ENCODE results near the gene FOXD1.
"Not testable (repeated sequence)": the region's sequence is repeated elsewhere in the genome, so short reads cannot be mapped to it uniquely, and the experiment has no call there.

The FOXD1 gene

DNA sequence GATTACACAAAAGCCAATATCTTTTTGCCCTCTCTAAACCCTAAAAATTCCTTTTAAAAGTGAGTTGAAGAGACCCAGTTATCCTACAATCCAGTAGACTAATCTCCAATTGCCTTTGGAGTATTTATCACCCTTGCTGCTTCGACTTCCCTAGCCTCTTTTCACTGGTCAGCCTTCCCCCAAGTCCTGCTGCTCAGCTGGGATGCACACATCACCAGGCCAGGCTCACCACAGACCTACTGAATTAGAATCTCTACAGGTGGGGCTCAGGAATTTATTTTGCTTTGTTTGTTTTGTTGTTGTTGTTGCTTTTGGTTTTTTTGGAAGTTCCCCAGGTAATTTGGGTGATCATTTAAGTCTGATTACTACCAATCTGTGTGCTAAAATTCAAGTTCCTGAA is 11.6 kb upstream of the FOXD1 start:
- no peak for DNase-seq

DNA sequence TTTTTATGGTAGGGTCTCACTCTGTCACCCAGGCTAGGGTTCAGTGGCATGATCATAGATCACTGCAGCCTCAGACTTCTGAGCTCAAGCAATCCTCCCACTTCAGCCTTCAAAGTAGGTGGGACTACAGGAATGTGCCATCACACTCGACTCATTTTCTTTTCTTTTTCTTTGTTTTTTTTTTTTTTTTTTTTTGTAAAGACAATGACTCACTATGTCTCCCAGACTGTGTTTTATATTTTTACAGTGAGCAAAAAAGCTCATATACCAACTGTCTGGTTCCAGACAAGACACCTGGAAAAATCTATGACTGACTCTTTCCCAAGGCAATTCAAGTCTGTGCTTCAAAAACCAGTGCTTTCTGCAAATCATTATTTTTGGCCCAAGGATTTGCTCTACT is 10.8 kb upstream of the FOXD1 start:
- no peak for DNase-seq

DNA sequence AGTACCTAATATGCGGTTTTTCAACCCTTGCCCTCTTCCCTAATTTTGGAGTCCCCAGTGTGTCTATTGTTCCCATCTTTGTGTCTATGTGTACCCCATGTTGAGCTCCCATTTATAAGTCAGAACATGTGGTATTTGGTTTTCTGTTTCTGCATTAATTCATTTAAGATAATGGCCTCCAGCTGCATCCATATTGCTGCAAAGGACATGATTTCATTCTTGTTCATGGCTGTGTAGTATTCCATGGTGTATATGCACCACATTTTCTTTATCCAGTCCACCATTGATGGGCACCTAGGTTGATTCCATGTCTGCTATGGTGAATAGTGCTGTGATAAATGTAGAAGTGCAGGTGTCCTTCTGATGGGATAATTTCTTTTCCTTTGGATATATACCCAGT is 7.9 kb upstream of the FOXD1 start:
- DNase-seq: not testable (repeated sequence)

DNA sequence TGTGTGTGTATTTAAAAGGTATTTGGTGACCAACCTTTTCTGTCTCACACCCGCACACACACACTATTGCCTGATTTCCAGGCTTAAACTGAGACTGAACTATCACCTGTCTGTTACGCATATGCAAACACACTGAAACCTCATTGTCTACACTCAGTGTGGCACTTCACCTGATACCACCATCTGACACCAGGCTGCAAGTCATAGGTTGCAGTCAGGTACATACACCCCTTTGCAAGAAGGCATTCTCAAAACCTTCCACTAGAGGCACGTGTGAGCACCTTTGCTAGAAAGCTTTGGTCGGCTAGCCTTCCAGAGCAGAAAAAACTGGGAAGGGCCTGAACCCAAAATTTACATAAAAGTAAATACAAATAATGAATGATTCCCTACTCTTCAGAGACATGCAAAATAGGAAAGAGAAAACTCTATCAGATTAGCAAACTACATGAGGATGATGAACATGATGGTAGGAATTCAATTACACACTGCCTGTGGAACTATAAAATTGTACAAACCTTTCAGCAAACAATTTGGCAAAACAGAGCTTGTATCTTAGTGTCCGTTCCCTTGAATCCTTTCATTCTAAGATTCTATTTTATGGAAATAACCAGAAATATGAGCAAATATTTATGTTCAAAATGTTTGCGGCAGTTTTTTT is 5.9 kb upstream of the FOXD1 start:
- peak; percentile 59 for DNase-seq

DNA sequence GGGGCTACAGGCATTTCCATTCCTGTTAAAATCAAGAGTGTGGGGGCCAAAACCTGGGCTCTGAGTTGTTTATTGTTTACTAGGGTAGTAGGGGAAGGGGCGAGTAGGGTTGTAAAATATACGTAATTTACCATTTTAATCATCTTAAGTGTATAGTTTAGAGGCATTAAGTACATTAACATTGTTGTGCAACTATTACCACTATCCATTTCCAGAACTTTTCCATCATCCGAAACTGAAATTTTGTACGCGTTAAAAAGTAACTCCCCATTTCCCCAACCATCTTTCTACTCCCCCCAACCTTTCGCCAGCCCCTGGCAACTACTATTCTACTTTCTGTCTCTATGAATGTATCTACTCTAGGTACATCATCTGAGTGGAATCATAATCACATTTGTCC is 3.6 kb upstream of the FOXD1 start:
- no peak for DNase-seq

DNA sequence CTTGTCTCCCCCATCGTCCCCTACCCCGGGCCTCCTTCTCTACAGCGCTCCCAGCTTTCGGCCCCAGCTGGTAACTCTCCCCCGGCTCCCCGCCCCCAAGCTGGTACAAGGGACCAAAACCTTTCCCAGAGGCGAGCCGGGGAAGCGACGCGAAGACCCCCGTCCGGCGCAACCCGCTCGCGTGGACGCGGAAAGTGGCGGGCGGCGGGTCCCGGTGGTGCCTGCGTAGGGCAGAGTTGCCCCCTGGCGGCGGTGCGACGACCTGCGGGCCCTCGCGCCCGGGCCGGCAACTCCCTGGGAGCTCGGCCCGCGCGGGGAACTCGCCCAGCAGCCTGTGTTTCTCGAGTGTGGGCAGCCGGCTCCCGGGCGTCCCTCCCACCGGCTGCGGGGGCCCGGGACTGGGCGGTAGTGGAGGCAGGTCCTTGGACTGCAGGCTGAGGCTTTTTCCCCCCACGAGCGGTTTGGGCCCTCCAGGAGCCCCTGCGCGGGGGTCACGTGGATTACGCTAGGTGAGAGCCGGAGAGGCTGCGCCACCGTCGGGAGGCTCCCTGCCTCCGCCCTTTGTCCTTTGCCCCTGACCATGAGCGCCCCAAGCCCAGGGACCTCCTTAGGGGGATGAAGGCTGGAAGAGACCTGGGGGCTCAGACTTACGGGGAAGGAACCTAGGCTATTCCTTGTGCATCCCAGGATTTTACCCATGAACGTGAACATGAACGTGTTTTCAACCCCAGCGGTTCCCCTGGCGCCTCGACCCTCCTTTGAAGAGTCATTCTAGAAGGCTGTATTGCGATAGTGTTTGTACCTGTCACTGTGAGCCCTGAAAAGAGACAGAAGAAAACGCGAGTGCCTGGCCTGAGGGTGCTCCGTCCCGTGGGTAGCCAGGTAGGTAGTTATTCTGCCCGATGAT is 2.9 kb upstream of the FOXD1 start:
- no peak for DNase-seq

DNA sequence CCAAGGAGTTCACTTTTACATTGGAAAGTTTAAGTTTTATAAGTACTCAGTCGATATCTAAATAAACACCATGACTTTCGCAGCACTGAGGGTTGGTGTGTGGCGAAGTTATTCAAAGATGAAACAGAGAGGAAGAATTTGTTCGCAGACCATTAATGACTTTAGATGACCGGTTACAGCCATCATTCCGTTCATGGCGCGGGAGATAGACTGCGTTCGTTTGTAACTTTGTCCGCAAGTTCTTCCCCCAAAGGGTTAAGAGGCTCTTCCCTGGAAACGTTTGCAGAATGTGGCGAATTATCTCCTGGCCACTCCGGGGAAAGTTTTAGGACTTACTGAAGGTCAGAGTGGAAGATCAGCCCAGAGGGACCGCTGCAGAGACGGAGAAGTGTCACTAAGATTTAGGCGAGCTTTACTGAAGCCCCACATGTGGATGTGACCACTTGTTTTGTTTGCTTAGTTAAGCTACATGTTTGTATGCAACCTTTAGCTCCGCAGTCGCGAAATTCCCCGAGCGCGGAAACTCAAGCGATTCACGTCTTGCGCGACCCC is 2.2 kb upstream of the FOXD1 start:
- DNase-seq: no peak

DNA sequence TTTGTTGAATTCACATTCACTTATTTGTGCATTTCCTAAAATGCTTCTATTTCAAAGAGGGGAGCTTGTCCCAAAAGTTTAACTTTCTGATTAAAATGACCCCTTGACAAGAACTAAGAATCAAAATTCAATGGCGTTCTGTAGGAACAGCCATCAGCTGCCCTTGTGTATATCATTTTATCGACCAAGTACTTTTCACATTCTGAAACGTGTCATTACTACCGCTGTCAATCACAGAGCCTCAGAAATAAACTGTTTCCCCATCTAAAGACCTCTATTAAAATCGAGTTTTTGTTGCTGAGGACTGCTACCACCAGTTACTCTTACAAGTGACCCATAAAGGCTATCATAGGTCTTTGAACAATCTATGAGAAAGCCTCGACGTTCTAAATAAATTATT is 1.6 kb upstream of the FOXD1 start:
- no peak for DNase-seq

DNA sequence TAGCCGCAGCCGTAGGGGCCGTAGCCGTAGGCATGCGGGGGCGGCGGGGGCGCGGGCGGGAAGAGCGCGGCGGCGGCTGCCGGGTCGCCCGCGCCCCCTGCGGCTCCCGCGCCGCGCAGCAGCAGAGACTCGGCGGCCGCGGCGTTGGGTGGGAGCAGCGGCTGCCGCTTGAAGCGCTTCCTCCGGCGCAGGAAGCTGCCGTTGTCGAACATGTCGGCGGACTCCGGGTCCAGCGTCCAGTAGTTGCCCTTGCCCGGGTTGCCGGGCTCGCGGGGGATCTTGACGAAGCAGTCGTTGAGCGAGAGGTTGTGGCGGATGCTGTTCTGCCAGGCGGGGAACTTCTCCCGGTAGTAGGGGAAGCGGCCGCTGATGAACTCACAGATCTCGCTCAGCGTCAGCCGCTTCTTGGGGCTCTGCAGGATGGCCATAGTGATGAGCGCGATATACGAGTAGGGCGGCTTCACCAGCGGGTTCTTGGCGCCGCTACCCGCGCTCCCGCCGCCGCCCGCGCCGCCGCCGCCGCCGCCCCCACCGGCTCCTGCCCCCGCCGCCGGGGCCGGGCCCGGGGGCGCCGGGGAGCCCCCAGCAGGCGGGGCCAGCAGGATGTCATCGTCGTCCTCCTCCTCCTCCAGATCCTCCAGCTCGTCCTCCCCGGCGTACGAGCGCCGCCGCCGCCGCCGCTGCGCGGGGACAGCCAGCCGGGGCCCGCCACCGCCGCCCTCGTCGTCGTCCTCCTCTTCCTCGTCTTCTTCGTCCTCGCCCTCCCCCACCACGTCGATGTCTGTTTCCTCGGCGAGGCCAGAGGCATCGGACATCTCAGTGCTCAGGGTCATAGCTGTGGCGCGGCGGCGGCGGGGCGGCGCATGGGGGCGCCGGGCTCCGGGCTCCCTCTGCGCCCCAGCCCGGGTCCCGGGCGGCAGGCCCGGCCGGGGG is 781 bp downstream of the FOXD1 start:
- DNase-seq: no peak

DNA sequence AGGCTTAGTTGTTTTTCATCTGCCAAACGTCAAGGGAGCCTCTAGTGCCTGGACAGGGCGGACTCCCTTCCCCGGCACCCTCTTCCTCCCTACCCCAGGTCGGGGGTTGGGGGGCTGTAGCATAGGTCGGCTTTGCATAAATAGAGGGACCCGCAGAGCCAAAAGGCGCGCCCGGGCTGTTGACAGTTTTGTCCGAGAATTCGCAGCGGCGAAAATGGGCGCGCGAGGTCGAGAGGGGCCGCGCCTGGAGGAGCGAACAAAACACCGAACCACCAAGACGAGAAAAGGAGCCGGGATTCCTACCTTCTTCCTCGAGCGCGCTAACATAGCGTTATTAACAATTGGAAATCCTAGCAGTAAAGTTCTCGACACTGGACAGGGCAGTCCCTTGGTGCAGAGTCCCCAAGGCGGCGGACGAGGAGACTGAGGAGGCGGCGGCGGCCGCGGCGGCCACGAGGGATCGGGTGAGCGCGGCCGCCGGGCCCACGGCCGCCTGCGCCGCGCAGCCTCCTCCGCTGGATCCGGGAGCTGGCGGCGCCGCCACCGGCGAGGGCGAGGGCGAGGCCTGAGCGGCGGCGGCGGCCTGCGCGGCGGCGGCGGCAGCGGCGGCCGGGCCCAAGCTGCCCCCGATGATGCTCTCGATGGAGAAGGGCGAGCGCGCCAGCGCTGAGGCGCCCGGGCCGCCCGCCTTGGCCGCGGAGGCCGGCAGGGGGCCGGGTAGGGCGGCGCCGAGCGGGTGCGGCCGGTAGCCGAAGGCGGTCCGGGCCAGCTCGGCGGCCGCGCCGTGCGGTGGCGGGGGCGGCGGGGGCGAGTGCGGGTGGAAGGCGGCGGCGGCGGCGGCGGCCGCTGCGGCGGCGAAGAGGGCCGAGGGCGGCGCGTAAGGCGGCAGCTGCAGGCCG is 1.7 kb downstream of the FOXD1 start:
- DNase-seq: no peak

DNA sequence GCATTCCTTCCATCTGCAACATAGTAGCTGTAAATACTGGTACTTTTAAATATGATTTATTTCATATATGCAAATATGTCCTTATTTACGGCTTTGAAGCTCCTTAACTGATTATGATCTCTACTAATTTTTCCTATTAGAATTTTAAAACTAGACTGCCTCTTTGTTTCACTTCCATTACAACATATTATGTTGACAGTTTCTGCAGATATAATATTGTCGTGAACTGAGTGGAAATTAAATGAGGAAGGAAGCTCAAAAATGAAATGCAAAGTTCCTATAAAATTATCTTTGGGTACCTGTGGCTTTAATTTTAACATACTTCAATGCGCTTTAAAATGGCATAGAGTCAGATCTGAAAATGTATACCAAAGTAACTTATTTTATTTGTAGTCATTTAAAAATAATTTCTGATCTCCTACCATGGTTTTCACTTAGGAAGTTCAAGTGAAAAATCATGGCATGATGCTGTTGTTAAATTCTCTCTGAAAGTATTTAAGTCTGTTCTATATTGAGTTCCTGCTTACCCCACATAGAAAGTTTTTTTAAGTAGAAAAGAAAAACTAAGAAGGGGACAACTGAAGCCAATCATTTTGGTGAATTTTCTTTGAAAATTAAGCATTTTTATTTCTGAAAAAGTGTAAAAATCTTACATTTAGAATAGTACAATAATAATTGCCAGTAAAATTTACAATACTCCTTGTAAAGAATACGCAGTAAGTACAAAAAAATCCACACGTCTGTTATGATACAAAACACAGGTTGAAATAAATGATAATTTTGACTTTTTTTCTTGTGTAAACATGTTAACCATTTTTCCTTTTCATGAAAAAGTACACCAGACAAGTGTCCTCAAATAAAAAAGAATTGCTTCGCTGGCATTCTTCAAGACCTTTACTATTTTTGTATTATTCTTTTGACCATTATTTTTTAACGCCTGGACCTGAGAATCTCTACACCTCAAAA is 2.6 kb downstream of the FOXD1 start:
- no peak for DNase-seq

DNA sequence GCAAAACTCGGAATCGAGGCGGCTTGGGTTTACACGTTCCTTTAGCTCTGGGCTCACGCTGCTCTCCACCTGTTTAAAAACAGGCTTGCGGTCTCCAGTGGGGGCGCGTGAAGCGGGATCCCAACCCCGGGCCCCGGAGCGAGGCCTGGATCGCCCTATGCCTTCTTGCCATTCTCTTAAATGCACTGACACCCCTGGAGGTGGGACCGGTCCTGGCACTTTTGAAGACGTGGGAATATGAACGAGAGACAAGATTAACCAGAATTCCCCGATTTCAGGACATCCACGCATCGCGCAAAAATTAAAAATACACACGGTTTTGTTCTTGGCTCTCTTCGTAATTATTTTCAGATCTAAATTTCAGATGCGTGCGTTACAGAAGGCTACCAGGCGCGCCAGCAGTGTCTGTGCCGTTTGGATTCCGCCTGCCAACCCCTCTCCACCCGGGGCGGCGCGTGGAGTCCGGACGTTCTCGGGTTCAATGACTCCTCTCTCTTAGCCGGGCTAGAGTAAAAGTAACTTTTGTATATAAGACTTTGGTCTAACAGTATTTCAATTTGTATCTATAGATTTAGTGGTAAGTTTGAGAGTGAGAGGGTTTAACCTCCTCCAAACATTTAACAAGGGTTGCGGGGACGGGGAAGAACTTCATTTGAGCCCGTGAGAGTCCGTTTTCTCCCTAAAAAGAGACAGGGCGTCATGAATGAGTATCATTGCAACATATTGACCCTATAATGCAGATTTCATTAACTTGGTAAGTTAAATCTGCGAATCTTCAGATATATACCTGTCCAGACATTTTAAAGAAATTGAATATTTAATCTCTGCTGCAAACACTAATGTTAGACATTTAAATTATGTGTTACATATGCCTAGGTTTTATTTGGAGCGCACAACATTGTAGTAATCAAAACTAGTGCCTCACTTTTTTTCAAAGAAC is 3.8 kb downstream of the FOXD1 start:
- DNase-seq: no peak

DNA sequence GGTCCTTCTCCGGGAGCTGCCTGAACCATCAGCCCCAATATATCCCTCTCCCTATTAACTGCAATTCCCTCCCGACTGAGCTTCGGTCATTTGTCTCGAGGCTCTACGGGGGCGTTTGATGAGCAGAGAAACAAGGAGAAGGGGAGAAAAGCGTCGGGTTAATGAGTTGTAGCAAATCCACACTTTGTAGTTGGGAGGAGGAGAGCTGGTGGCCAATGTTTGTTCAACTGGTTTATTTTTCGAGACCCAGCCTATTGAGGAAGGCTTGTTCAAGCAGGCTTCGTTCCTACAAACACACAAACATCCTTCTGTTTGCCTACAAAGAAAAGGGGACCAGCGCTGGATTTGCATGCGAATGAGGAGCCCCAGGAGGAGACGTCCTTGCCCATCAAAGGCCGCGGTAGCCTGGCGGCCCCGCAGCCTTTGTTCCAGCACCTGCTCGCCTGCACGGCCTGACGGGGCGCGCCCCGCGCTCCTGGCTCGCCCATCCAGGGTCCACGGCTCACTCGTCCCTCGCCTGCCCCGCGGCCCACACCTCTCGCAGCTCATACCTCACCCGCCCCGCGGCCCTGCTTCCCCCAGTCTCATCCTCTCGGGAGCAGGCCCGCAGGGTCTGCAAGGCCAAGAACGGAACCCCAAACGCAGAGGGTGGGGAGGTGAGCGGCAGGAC is 4.6 kb downstream of the FOXD1 start:
- DNase-seq: no peak

DNA sequence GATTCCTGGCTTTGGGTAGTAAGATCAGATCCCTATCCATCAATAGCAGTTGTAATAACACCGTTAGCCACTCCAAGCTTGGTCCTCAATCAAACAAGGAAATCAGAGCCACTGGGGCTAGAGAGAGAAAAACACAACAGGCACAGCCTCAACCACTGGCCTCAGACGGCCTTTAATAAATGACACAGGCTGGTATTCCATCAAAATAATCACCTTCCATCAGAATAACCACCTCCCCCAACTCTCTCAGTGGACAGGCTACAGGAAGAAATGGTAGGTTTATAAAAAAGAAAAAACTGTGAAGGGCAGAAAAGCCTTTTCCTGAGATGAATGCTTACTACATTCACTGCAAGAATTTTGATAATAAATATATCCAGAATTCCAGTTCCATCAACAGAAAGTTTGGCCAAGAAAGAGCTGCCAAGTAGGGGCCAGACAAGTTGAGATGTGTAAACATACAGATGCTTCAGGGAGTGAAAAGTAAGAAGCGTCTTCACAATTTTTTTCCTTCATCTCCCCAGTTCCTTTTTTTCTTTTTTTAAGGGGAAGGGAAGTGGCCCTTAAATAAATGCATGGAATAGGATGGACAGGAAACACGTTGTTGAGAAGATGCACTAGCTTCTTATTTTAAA is 5.5 kb downstream of the FOXD1 start:
- DNase-seq: no peak

DNA sequence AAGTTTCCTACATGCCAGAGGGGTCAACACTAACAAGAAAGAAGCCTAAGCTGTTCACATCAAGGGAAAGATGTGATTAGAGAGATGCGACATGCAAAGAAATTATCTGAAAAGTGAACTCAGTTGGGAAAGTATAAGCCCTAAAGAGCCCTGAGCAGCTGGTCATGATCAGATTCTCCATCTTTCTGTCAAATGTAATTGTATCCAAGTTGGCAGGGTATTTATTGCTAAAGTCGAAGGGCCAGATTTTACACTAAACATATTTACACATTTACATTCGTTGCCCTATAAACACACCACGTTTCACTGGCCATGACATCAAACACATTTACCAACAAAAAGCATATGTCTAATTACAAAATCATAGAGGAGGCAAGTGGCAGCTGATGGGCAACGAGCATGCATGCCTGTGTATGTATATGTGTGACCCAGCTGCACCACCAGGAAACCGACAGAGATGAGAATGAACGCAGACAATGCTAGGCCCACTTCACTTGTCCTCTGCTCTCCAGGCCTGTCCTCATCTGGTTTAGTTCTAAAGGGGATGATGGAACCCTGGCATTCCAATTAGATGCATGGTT is 6.3 kb downstream of the FOXD1 start:
- DNase-seq: no peak

DNA sequence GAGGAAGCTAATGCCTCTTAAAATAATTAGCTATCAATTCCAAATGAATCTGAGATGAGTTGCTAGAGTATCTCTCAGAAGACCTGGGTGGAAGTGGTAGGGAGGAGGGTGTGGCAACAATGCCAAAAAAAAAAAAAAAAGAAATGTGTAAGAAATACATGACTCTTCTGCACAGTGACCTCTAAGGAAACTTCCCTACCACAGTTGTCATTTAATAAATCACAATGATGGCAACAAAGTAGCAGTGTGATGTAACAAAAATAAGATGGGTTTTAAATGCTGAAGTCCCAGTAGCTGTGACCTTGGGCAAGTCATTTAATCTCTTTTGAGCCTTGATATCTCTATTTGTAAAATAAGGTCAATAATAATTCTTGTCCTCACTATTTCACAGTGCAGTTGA is 7.2 kb downstream of the FOXD1 start:
- no peak for DNase-seq

DNA sequence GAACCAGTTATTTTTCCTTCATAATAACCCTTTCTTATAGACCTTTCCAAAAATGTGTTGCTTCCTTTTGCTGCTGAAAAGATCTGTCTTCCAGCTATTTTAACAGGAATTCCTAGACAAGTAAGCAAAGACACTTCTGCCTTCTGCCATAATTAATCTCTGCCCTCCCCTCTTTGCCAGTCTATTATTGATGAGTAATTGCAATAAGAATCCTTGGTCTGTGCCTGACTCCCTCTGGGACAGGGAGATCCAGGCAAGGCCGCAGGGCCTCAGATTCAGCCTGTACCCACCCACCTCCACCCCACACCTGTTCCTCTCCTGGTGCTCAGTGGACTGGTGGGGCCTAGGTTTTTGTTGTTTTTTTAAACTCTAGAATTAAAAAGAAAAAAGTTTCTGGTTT is 8.3 kb downstream of the FOXD1 start:
- DNase-seq: no peak

All from NCI-H187 treated with DMSO at 0.1 percent for 48 hours (cell line).